ENCODE results near the gene MTX1. TPM values are rescaled to one million over a fixed set of nuclear protein-coding genes. Genes with fewer than 3 reads are reported as not detected.

The MTX1 gene
- total and polyA plus RNA-seq, 9 of the 15 experiments (the other 6 are each of a cell fraction or from before 2014, with no cell fraction given), result 29.1 to 98.4 (median 66.9) TPM

- WGBS (ENCODE audit: insufficient coverage, low coverage, missing lambda C conversion rate), result 36% methylated on average over 14 of the region's 17 CpGs
- BruUV-seq (replicated peaks), result TSS peak; percentile 83
- Histone ChIP-seq H3K9me3 (replicated peaks; ENCODE audit: control insufficient read depth, insufficient read depth, low read depth, low read length) (peaks cover 3% of the 10 kb centered on the region; the same call in 1 of the 2 replicates), H3K4me2 (ENCODE audit: insufficient read depth, low read length) (peak within 1 kb of the TSS; percentile 100), H3K4me3 (peak within 1 kb of the TSS; percentile 100), H3K36me3 (ENCODE audit: control insufficient read depth, insufficient read depth, low read length) (peaks cover 22% of the 10 kb centered on the region; the same call in 2 of the 3 replicates), H3K4me1 (replicated peaks in 1 of 2; ENCODE audit: control insufficient read depth in 2 of 2, insufficient read depth in 2 of 2, low read length in 2 of 2) (peaks cover 19 to 30% of the 10 kb centered on the region in 2 experiments), H3K9ac (ENCODE audit: insufficient read depth in 1 of 2, low read depth in 2 of 2, low read length in 2 of 2) (peak within 1 kb of the TSS; percentile 100), H3K27ac (ENCODE audit: extremely low read depth, low read depth, low read length) (peak within 1 kb of the TSS; percentile 97), H4K20me1 (replicated peaks; ENCODE audit: control insufficient read depth, insufficient read depth, low read length) (no peaks in the 10 kb centered on the region), H3K27me3 (ENCODE audit: control insufficient read depth in 2 of 2, insufficient read depth in 2 of 2, low read length in 2 of 2) (no peaks in the 10 kb centered on the region), H3K79me2 (ENCODE audit: control insufficient read depth, insufficient read depth, low read length) (peaks cover 18% of the 10 kb centered on the region), H3K9me1 (ENCODE audit: control insufficient read depth, insufficient read depth, low read length) (no peaks in the 10 kb centered on the region), H2AFZ (ENCODE audit: low read depth, low read length) (peak within 1 kb of the TSS; percentile 95)
- intact Hi-C loops (cut with micrococcal nuclease) (loop anchor here (1.0 to 2.0 kb wide), 3 partner anchors 18 to 115 kb away; no protein-coding TSS in a partner anchor), in situ Hi-C loops (cut with MboI) (loop anchor here (5.0 kb wide), 1 partner anchor 389 kb away; no protein-coding TSS in a partner anchor)
- DNase-seq (ENCODE audit: extremely low read depth in 1 of 4, low spot score in 3 of 4) (peak in 1 of 4 experiments; percentile 40), ATAC-seq (no peak), FAIRE-seq (no peak)
- CTCF ChIA-PET (ENCODE audit: low intra/inter-chr PET ratio), result interaction anchor here (0.6 to 2.2 kb wide), 4 partner anchors 19 to 384 kb away, joined by 3 to 31 read pairs (median 4); no protein-coding TSS in a partner anchor
- POLR2A ChIA-PET, result interaction anchor here (0.8 to 2.2 kb wide), 6 partner anchors 10 to 92 kb away, joined by 3 to 10 read pairs (median 3); no protein-coding TSS in a partner anchor
- TF ChIP-seq HDAC3 (IDR thresholded peaks at IDR 0.05; ENCODE audit: borderline replicate concordance, partially characterized antibody) (no peak), ZNF408 (CRISPR knock-in tag; IDR thresholded peaks at IDR 0.05; ENCODE audit: low read depth) (no peak), SMARCA5 (IDR thresholded peaks at IDR 0.05) (no peak), CC2D1A (IDR thresholded peaks at IDR 0.05) (0 out of 2 replicates have a peak, but pooled peaks have one; percentile 30), REST (IDR thresholded peaks at IDR 0.05; ENCODE audit: borderline replicate concordance) (no peak), REST (CRISPR knock-in tag; IDR thresholded peaks at IDR 0.05; ENCODE audit: low read depth) (no peak)
- TF ChIP-seq, protein P1, sequence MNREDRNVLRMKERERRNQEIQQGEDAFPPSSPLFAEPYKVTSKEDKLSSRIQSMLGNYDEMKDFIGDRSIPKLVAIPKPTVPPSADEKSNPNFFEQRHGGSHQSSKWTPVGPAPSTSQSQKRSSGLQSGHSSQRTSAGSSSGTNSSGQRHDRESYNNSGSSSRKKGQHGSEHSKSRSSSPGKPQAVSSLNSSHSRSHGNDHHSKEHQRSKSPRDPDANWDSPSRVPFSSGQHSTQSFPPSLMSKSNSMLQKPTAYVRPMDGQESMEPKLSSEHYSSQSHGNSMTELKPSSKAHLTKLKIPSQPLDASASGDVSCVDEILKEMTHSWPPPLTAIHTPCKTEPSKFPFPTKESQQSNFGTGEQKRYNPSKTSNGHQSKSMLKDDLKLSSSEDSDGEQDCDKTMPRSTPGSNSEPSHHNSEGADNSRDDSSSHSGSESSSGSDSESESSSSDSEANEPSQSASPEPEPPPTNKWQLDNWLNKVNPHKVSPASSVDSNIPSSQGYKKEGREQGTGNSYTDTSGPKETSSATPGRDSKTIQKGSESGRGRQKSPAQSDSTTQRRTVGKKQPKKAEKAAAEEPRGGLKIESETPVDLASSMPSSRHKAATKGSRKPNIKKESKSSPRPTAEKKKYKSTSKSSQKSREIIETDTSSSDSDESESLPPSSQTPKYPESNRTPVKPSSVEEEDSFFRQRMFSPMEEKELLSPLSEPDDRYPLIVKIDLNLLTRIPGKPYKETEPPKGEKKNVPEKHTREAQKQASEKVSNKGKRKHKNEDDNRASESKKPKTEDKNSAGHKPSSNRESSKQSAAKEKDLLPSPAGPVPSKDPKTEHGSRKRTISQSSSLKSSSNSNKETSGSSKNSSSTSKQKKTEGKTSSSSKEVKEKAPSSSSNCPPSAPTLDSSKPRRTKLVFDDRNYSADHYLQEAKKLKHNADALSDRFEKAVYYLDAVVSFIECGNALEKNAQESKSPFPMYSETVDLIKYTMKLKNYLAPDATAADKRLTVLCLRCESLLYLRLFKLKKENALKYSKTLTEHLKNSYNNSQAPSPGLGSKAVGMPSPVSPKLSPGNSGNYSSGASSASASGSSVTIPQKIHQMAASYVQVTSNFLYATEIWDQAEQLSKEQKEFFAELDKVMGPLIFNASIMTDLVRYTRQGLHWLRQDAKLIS (CRISPR knock-in tag; IDR thresholded peaks at IDR 0.05), result no peak
Measured at GRCh38 chr1:155207806-155208540, 522 bp upstream of the MTX1 start, which contains the start of gene THBS3. Gene THBS3, minus strand, starts transcription at chr1:155207897. Its CDS starts 21 bp downstream, at chr1:155207876.

Measured in K562 (cell line).